Immature natural killer cell (primary cell): ENCODE data around the gene HSD17B3. TPM values are rescaled to one million over a fixed set of nuclear protein-coding genes. Genes with fewer than 3 reads are reported as not detected.

Source experiments
- DNase-seq, 3 donors: peaks; one replicate each; pipeline ENCODE4 v3.0.0; 2022; ENCODE audit warnings: mixed read lengths in 1 of 3
- H3K27ac Mint-ChIP-seq, 6 donors: one replicate each; pipeline ENCODE4 v1.8.0; 2020; ENCODE audit warnings: mixed read lengths in 6 of 6, mild to moderate bottlenecking in 5 of 6, inconsistent platforms in 4 of 6, moderate library complexity in 3 of 6
- H3K27me3 Mint-ChIP-seq, 3 donors: one replicate each; pipeline ENCODE4 v1.8.0; 2020 to 2021; ENCODE audit warnings: low read depth in 3 of 3, mild to moderate bottlenecking in 3 of 3, mixed read lengths in 3 of 3, moderate library complexity in 3 of 3, inconsistent platforms in 1 of 3
- H3K36me3 Mint-ChIP-seq, 3 donors: one replicate each; pipeline ENCODE4 v1.8.0; 2020; ENCODE audit warnings: mixed read lengths in 3 of 3, inconsistent platforms in 2 of 3, mild to moderate bottlenecking in 2 of 3
- H3K4me1 Mint-ChIP-seq, 2 donors: one replicate each; pipeline ENCODE4 v1.8.0; 2020; ENCODE audit warnings: inconsistent platforms in 2 of 2, mild to moderate bottlenecking in 2 of 2, mixed read lengths in 2 of 2, moderate library complexity in 1 of 2
- H3K4me3 Mint-ChIP-seq, 5 donors: one replicate each; pipeline ENCODE4 v1.8.0; 2020; ENCODE audit warnings: mild to moderate bottlenecking in 5 of 5, mixed read lengths in 5 of 5, inconsistent platforms in 3 of 5, moderate library complexity in 3 of 5
- H3K9me3 Mint-ChIP-seq, 6 donors: one replicate each; pipeline ENCODE4 v1.8.0; 2020; ENCODE audit warnings: mild to moderate bottlenecking in 6 of 6, mixed read lengths in 6 of 6, inconsistent platforms in 4 of 6, moderate library complexity in 3 of 6
- polyA plus RNA-seq, 3 donors: library from polyadenylated mRNA; unstranded; fragments of 300-500 nt; fragmentation: Illumina TruSeq; gene quantifications; one replicate each; pipeline ENCODE4 v1.2.3, GENCODE V29; 2021

The HSD17B3 gene
- polyA plus RNA-seq, result not detected

GRCh38 chr9:96302021-96302420, at the start of gene HSD17B3:
Gene HSD17B3 (minus strand): TSS chr9:96302176. CDS start chr9:96302104, 72 bp downstream.
- Mint-ChIP-seq H3K36me3 (no peaks in the 10 kb centered on the region), H3K9me3 (no peaks in the 10 kb centered on the region), H3K4me3 (no peak within 1 kb of the TSS), H3K27me3 (peaks cover 0 to 6% (median 4%) of the 10 kb centered on the region in 3 donors), H3K4me1 (no peaks in the 10 kb centered on the region), H3K27ac (no peak within 1 kb of the TSS)
- no peak for DNase-seq

- Mint-ChIP-seq H3K9me3 (no peaks in the 10 kb centered on the region), H3K4me3 (no peak overlapping the region), H3K27ac (no peak overlapping the region), H3K27me3 (no peaks in the 10 kb centered on the region), H3K36me3 (peaks cover 13 to 31% (median 21%) of the 10 kb centered on the region in 3 donors), H3K4me1 (no peaks in the 10 kb centered on the region)
- DNase-seq, result no peak
Observed at GRCh38 chr9:96350866-96351265, 48.9 kb upstream of the HSD17B3 start.

GRCh38 chr9:96348261-96348660, 46.3 kb upstream of the HSD17B3 start:
- H3K27me3 Mint-ChIP-seq, result peaks cover 0 to 2% (median 0%) of the 10 kb centered on the region in 3 donors
- H3K4me1 Mint-ChIP-seq, result no peaks in the 10 kb centered on the region
- H3K36me3 Mint-ChIP-seq, result peaks cover 10 to 27% (median 17%) of the 10 kb centered on the region in 3 donors
- no peak overlapping the region for H3K27ac Mint-ChIP-seq
- H3K4me3 Mint-ChIP-seq, result no peak overlapping the region
- no peak for DNase-seq
- H3K9me3 Mint-ChIP-seq, result no peaks in the 10 kb centered on the region

GRCh38 chr9:96345551-96345950, 43.6 kb upstream of the HSD17B3 start:
- no peak for DNase-seq
- H3K9me3 Mint-ChIP-seq, result no peaks in the 10 kb centered on the region
- H3K27ac Mint-ChIP-seq, result no peak overlapping the region
- no peaks in the 10 kb centered on the region for H3K4me1 Mint-ChIP-seq
- H3K4me3 Mint-ChIP-seq, result no peak overlapping the region
- H3K36me3 Mint-ChIP-seq, result peaks cover 8 to 19% (median 17%) of the 10 kb centered on the region in 3 donors
- peaks cover 0 to 2% (median 0%) of the 10 kb centered on the region in 3 donors for H3K27me3 Mint-ChIP-seq

GRCh38 chr9:96344458-96345180, 42.6 kb upstream of the HSD17B3 start:
- Mint-ChIP-seq H3K4me1 (no peaks in the 10 kb centered on the region), H3K9me3 (no peaks in the 10 kb centered on the region), H3K4me3 (no peak overlapping the region), H3K27ac (no peak overlapping the region), H3K36me3 (peaks cover 8 to 21% (median 19%) of the 10 kb centered on the region in 3 donors), H3K27me3 (peaks cover 0 to 2% (median 0%) of the 10 kb centered on the region in 3 donors)
- no peak for DNase-seq

- H3K4me1 Mint-ChIP-seq, result no peaks in the 10 kb centered on the region
Observed at GRCh38 chr9:96343515-96344360, 41.8 kb upstream of the HSD17B3 start.

GRCh38 chr9:96342571-96343245, 40.7 kb upstream of the HSD17B3 start:
- no peak for DNase-seq
- H3K4me1 Mint-ChIP-seq, result no peaks in the 10 kb centered on the region
- H3K27ac Mint-ChIP-seq, result no peak overlapping the region
- no peaks in the 10 kb centered on the region for H3K9me3 Mint-ChIP-seq
- H3K4me3 Mint-ChIP-seq, result no peak overlapping the region
- H3K36me3 Mint-ChIP-seq, result peaks cover 0 to 10% (median 5%) of the 10 kb centered on the region in 3 donors
- H3K27me3 Mint-ChIP-seq, result peaks cover 0 to 2% (median 0%) of the 10 kb centered on the region in 3 donors

More at GRCh38 chr9:96343515-96344360, 41.8 kb upstream of the HSD17B3 start:
- peaks cover 0 to 2% (median 0%) of the 10 kb centered on the region in 3 donors for H3K27me3 Mint-ChIP-seq
- no peak for DNase-seq
- H3K27ac Mint-ChIP-seq, result no peak overlapping the region
- H3K4me3 Mint-ChIP-seq, result no peak overlapping the region
- H3K36me3 Mint-ChIP-seq, result peaks cover 8 to 20% (median 15%) of the 10 kb centered on the region in 3 donors
- H3K9me3 Mint-ChIP-seq, result no peaks in the 10 kb centered on the region

GRCh38 chr9:96340707-96341106, 38.7 kb upstream of the HSD17B3 start:
- Mint-ChIP-seq H3K27ac (no peak overlapping the region), H3K4me1 (no peaks in the 10 kb centered on the region), H3K27me3 (peaks cover 0 to 2% (median 0%) of the 10 kb centered on the region in 3 donors), H3K9me3 (no peaks in the 10 kb centered on the region), H3K36me3 (peaks cover 0 to 15% (median 0%) of the 10 kb centered on the region in 3 donors), H3K4me3 (no peak overlapping the region)
- no peak for DNase-seq

GRCh38 chr9:96338299-96338698, 36.3 kb upstream of the HSD17B3 start:
- Mint-ChIP-seq H3K27ac (no peak overlapping the region), H3K27me3 (no peaks in the 10 kb centered on the region), H3K4me1 (no peaks in the 10 kb centered on the region), H3K36me3 (peaks cover 0 to 18% (median 8%) of the 10 kb centered on the region in 3 donors), H3K9me3 (no peaks in the 10 kb centered on the region), H3K4me3 (no peak overlapping the region)
- no peak for DNase-seq

GRCh38 chr9:96333958-96334357, 32.0 kb upstream of the HSD17B3 start:
- H3K27me3 Mint-ChIP-seq, result no peaks in the 10 kb centered on the region
- no peaks in the 10 kb centered on the region for H3K9me3 Mint-ChIP-seq
- H3K36me3 Mint-ChIP-seq, result peaks cover 6 to 16% (median 11%) of the 10 kb centered on the region in 3 donors
- H3K4me3 Mint-ChIP-seq, result no peak overlapping the region
- H3K4me1 Mint-ChIP-seq, result no peaks in the 10 kb centered on the region
- no peak overlapping the region for H3K27ac Mint-ChIP-seq
- no peak for DNase-seq

GRCh38 chr9:96331236-96331947, 29.4 kb upstream of the HSD17B3 start:
- DNase-seq, result no peak
- Mint-ChIP-seq H3K27ac (no peak overlapping the region), H3K9me3 (no peaks in the 10 kb centered on the region), H3K4me1 (no peaks in the 10 kb centered on the region), H3K27me3 (no peaks in the 10 kb centered on the region), H3K4me3 (no peak overlapping the region), H3K36me3 (peaks cover 6 to 16% (median 11%) of the 10 kb centered on the region in 3 donors)

- H3K27me3 Mint-ChIP-seq, result no peaks in the 10 kb centered on the region
- peak; percentile 40 to 60 (median 44) for DNase-seq
- H3K27ac Mint-ChIP-seq, result no peak overlapping the region
- no peaks in the 10 kb centered on the region for H3K4me1 Mint-ChIP-seq
- H3K4me3 Mint-ChIP-seq, result no peak overlapping the region
- H3K9me3 Mint-ChIP-seq, result no peaks in the 10 kb centered on the region
- peaks cover 6 to 19% (median 7%) of the 10 kb centered on the region in 3 donors for H3K36me3 Mint-ChIP-seq
Observed at GRCh38 chr9:96327694-96328352, 25.8 kb upstream of the HSD17B3 start.

- Mint-ChIP-seq H3K36me3 (peaks cover 4 to 24% (median 8%) of the 10 kb centered on the region in 3 donors), H3K9me3 (no peaks in the 10 kb centered on the region), H3K27me3 (no peaks in the 10 kb centered on the region), H3K4me3 (no peak overlapping the region), H3K4me1 (no peaks in the 10 kb centered on the region), H3K27ac (no peak overlapping the region)
- DNase-seq, result no peak
Observed at GRCh38 chr9:96323169-96323568, 21.2 kb upstream of the HSD17B3 start.
